Body of pancreas (tissue), 4 donors: Measurements from ENCODE around the gene SPATS1. TPM values are rescaled to one million over a fixed set of nuclear protein-coding genes. Genes with fewer than 3 reads are reported as not detected.
"Not testable (repeated sequence)": the region's sequence is repeated elsewhere in the genome, so short reads cannot be mapped to it uniquely, and the experiment has no call there.

Source experiments
- ATAC-seq: fragments of 150-250 bp; one replicate; pipeline ENCODE4 v1.9.1; 2016
- DNase-seq, 4 donors: peaks; one replicate each; pipeline ENCODE4 v3.0.0-alpha.2; 2019
- H3K27ac ChIP-seq, 4 donors: fragments of 200-600 bp; sonication (generic); 1 replicate in 3 of 4; 2 replicates in 1 of 4; pipeline versions ENCODE4 v1.5.1 to v1.6.1; 2016 to 2019; ENCODE audit warnings: mild to moderate bottlenecking in 1 of 4, mixed read lengths in 1 of 4, moderate library complexity in 1 of 4
- H3K27me3 ChIP-seq, 2 donors: fragments of 200-600 bp; sonication (generic); one replicate each; pipeline ENCODE4 v1.6.0; 2016; ENCODE audit warnings: mild to moderate bottlenecking in 1 of 2
- H3K36me3 ChIP-seq, 2 donors: fragments of 200-600 bp; sonication (generic); replicated peaks in 1 of 2; 2 replicates each; pipeline ENCODE4 v1.5.1; 2016; ENCODE audit warnings: low read depth in 2 of 2; ENCODE audit not compliant: insufficient read depth in 1 of 2
- H3K4me1 ChIP-seq: fragments of 200-600 bp; sonication (generic); one replicate; pipeline ENCODE4 v1.6.0; 2016
- H3K4me3 ChIP-seq, 2 donors: fragments of 200-600 bp; sonication (generic); 1 replicate in 1 of 2; 2 replicates in 1 of 2; pipeline ENCODE4 v1.5.1; 2016 to 2019
- H3K9me3 ChIP-seq, 3 donors: fragments of 200-600 bp; sonication (generic); 1 replicate in 2 of 3; 2 replicates in 1 of 3; pipeline ENCODE4 v1.5.1; 2016
- POLR2A ChIP-seq, 3 donors: fragments of 450-650 bp; IDR thresholded peaks; one replicate each; pipeline ENCODE4 v1.6.1; 2016; ENCODE audit warnings: antibody characterized with exemption in 3 of 3, mild to moderate bottlenecking in 2 of 3
- WGBS, 2 donors: methylation state at CpG; one replicate each; pipeline ENCODE4 v1.1.5; 2017; 5-methylcytosine and 5-hydroxymethylcytosine counted together
- intact Hi-C: fragments of 100-400 bp; cut with DNase I; formaldehyde crosslinking; loops from one replicate; pipeline ENCODE4 v1.15.1; 2023
- total RNA-seq, 2 donors: library from RNA; depleted of rRNA; stranded (reverse); fragments of >200 nt; gene quantifications; one replicate each; pipeline ENCODE4 v1.1.0, GENCODE V29; 2016
- TF ChIP-seq, protein P1 (sequence below), 7 experiments: fragments of 450-650 bp in 4 of 7; fragments of 200-600 bp in 3 of 7; sonication (generic) in 3 of 7; IDR thresholded peaks; one replicate each; pipeline ENCODE4 v1.5.1; 2016 to 2019; ENCODE audit warnings: antibody characterized with exemption in 7 of 7

SPATS1 gene
- total RNA-seq, 2 donors from 2014 or later: not detected

DNA sequence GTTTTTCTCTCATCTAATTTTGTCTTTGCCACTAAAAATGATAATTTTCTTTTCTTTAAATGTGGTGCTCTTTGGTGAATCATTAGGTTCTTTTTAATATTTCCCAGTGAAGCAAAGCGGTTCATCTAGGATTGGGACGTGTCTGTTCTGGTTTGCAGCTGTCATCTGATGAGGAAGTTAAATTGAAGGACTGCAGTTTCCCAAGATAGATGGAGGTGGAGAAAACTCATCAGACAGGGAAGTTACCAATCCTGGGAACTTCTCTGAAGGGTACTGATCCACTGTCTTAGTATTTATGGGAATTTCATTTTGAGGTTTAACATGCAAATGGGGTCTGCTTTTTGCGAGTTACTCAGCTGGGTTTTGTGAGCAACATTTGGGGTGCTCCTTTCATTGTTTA is 26.9 kb upstream of the SPATS1 start:
- ATAC-seq: no peak
- intact Hi-C loops: no loop called here
- Histone ChIP-seq H3K27me3 (no peaks in the 10 kb centered on the region), H3K4me3 (no peak overlapping the region), H3K4me1 (peaks cover 10% of the 10 kb centered on the region), H3K27ac (no peak overlapping the region), H3K9me3 (no peaks in the 10 kb centered on the region), H3K36me3 (peaks cover 0 to 4% of the 10 kb centered on the region in 2 donors)
- TF ChIP-seq, protein P1, sequence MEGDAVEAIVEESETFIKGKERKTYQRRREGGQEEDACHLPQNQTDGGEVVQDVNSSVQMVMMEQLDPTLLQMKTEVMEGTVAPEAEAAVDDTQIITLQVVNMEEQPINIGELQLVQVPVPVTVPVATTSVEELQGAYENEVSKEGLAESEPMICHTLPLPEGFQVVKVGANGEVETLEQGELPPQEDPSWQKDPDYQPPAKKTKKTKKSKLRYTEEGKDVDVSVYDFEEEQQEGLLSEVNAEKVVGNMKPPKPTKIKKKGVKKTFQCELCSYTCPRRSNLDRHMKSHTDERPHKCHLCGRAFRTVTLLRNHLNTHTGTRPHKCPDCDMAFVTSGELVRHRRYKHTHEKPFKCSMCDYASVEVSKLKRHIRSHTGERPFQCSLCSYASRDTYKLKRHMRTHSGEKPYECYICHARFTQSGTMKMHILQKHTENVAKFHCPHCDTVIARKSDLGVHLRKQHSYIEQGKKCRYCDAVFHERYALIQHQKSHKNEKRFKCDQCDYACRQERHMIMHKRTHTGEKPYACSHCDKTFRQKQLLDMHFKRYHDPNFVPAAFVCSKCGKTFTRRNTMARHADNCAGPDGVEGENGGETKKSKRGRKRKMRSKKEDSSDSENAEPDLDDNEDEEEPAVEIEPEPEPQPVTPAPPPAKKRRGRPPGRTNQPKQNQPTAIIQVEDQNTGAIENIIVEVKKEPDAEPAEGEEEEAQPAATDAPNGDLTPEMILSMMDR (IDR thresholded peaks at IDR 0.05): no peak
- TF ChIP-seq POLR2A (IDR thresholded peaks at IDR 0.05): no peak
- 51 to 66% methylated on average over 3 of the region's 3 CpGs for WGBS, 2 donors
- no peak for DNase-seq

DNA sequence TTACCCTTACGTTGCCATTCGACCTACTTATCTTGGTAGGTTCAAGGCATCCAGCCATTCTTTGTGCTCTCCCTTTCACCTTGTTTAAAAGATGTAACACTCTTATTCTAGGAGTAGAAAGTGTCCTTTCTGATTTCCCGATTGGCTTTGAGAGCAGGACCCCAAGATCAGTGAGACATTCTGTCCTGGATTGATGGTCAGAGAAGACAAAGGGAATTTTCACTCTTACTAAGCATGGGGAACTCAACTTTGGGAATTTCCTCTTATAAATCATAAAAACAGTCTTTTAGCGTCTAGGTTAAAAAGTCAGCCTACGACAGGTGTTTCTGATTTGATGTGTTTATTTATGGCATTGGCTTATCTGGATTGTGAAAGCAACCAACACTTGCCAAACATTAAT is 26.5 kb upstream of the SPATS1 start:
- no peak for DNase-seq
- H3K27me3 ChIP-seq: no peaks in the 10 kb centered on the region
- peaks cover 10% of the 10 kb centered on the region for H3K4me1 ChIP-seq
- WGBS, 2 donors: 33 to 46% methylated on average over 5 of the region's 5 CpGs
- intact Hi-C loops: no loop called here
- no peak overlapping the region for H3K4me3 ChIP-seq
- H3K27ac ChIP-seq: no peak overlapping the region
- ATAC-seq: no peak
- H3K36me3 ChIP-seq: peaks cover 0 to under 1% of the 10 kb centered on the region in 2 donors
- no peaks in the 10 kb centered on the region for H3K9me3 ChIP-seq
- TF ChIP-seq, protein P1 (IDR thresholded peaks at IDR 0.05): no peak
- no peak for TF ChIP-seq POLR2A (IDR thresholded peaks at IDR 0.05)

DNA sequence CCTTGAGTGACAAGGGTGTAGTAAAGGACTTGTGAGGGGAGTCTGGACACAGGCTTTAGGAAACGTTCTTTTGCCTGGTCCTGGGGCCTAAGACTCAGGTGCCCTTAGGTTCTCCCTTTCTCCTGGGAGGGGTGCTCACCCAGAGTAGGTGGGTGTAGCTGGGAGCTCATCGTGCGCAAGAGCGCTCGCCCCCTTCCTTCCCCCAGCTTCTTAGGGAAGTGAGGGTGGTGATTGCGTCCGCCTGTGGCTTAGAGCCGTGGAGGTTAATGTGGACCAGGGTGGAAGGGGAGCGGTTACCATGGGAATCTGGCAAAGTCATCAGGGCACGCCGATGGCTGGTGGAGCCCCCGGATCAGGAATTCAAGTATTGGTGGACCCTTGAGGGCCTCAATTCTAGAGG is 26.0 kb upstream of the SPATS1 start:
- WGBS, 2 donors: 74 to 77% methylated on average over 10 to 12 of the region's 12 CpGs
- no peak for TF ChIP-seq POLR2A (IDR thresholded peaks at IDR 0.05)
- TF ChIP-seq, protein P1 (IDR thresholded peaks at IDR 0.05): no peak
- DNase-seq (no peak), ATAC-seq (no peak)
- Histone ChIP-seq H3K36me3 (no peaks in the 10 kb centered on the region), H3K4me1 (peaks cover 10% of the 10 kb centered on the region), H3K4me3 (no peak overlapping the region), H3K27me3 (no peaks in the 10 kb centered on the region), H3K27ac (no peak overlapping the region), H3K9me3 (no peaks in the 10 kb centered on the region)
- intact Hi-C loops: no loop called here

DNA sequence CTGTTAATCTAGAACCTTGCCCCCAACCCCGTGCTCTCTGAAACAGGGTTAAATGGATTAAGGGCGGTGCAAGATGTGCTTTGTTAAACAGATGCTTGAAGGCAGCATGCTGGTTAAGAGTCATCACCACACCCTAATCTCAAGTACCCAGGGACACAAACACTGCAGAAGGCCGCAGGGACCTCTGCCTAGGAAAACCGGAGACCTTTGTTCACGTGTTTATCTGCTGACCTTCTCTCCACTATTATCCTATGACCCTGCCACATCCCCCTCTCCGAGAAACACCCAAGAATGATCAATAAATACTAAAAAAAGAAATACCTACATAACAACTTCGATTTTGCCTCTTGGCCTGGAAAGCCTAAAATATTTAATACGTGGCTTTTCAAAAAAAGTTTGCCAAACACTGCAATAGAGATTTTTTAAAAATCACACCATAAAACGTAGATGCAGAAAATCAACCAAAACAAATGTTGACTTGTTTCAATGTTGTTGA is 25.3 kb upstream of the SPATS1 start:
- H3K27me3 ChIP-seq, H3K4me3 ChIP-seq, ATAC-seq, H3K4me1 ChIP-seq, H3K27ac ChIP-seq, H3K9me3 ChIP-seq, intact Hi-C loops, H3K36me3 ChIP-seq, DNase-seq: not testable (repeated sequence)
- 41 to 45% methylated on average over 9 of the region's 9 CpGs for WGBS, 2 donors

DNA sequence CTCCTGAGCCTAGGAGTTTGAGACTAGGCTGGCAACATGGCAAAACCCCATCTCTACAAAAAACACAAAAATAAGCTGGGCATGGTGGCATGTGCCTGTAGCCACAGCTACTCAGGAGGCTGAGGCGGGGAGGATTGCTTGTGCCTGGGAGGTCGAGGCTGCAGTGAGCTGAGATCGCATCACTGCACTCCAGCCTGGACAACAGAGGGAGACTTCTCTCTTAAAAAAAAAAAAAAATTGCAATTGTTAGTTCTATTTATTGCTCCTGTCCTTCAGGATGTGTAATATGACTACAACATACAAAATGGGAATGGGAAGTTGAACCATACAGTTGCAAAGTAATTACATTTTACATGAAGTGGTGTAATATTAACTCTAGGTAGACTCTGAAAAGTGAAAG is 21.2 kb upstream of the SPATS1 start:
- DNase-seq (no peak), ATAC-seq (no peak)
- Histone ChIP-seq H3K27ac (no peak overlapping the region), H3K9me3 (no peaks in the 10 kb centered on the region), H3K4me1 (no peaks in the 10 kb centered on the region), H3K4me3 (no peak overlapping the region), H3K36me3 (no peaks in the 10 kb centered on the region), H3K27me3 (no peaks in the 10 kb centered on the region)
- TF ChIP-seq, protein P1 (IDR thresholded peaks at IDR 0.05): no peak
- no peak for TF ChIP-seq POLR2A (IDR thresholded peaks at IDR 0.05)
- WGBS, 2 donors: 75 to 79% methylated on average over 3 of the region's 3 CpGs
- intact Hi-C loops: no loop called here
